Left renal cortex interstitium (tissue), 4 donors: ENCODE results near the gene CASP7. TPM values are rescaled to one million over a fixed set of nuclear protein-coding genes. Genes with fewer than 3 reads are reported as not detected.

ENCODE experiments used
- DNase-seq, 4 donors: peaks; one replicate each; pipeline ENCODE4 v3.0.0-alpha.2; 2013; ENCODE audit warnings: low read depth in 4 of 4, low spot score in 2 of 4, missing footprints in 1 of 4
- polyA plus RNA-seq, 4 donors: library from polyadenylated mRNA; unstranded; fragments of 120-200 nt; gene quantifications; one replicate each; pipeline ENCODE4 v1.2.1, GENCODE V29; 2013; ENCODE audit not compliant: insufficient read length in 4 of 4

The CASP7 gene
- polyA plus RNA-seq, 4 donors = 24.7 to 31.2 (median 28.6) TPM

GRCh38 chr10:113709221-113709838 is 29.6 kb downstream of the CASP7 start:
- no peak for DNase-seq

GRCh38 chr10:113711142-113711541 is 31.4 kb downstream of the CASP7 start:
- DNase-seq = no peak

GRCh38 chr10:113712024-113712423 is 32.3 kb downstream of the CASP7 start:
- DNase-seq = no peak

- DNase-seq = no peak
Measured at GRCh38 chr10:113712755-113713639, 33.3 kb downstream of the CASP7 start.

GRCh38 chr10:113713640-113713982 is 33.9 kb downstream of the CASP7 start:
- DNase-seq = no peak

GRCh38 chr10:113716109-113716910 is 36.6 kb downstream of the CASP7 start:
- DNase-seq = no peak

- DNase-seq = no peak
Measured at GRCh38 chr10:113718969-113719822, 39.5 kb downstream of the CASP7 start.

GRCh38 chr10:113720386-113720785 is 40.7 kb downstream of the CASP7 start:
- DNase-seq = no peak

- DNase-seq = no peak
Measured at GRCh38 chr10:113732160-113732881, 52.6 kb downstream of the CASP7 start.

GRCh38 chr10:113732966-113733365 is 53.3 kb downstream of the CASP7 start:
- DNase-seq = no peak

- DNase-seq = no peak
Measured at GRCh38 chr10:113733635-113734034, 53.9 kb downstream of the CASP7 start.

GRCh38 chr10:113735913-113736312 is 56.2 kb downstream of the CASP7 start:
- no peak for DNase-seq

- DNase-seq = no peak
Measured at GRCh38 chr10:113736576-113736975, 56.9 kb downstream of the CASP7 start.

GRCh38 chr10:113739031-113739430 is 59.3 kb downstream of the CASP7 start:
- no peak for DNase-seq

GRCh38 chr10:113739577-113739976 is 59.9 kb downstream of the CASP7 start:
- DNase-seq = no peak

- DNase-seq = no peak
Measured at GRCh38 chr10:113740850-113741249, 61.1 kb downstream of the CASP7 start.

- no peak for DNase-seq
Measured at GRCh38 chr10:113742466-113742865, 62.8 kb downstream of the CASP7 start.

- no peak for DNase-seq
Measured at GRCh38 chr10:113743594-113743993, 63.9 kb downstream of the CASP7 start.

GRCh38 chr10:113745374-113745773 is 65.7 kb downstream of the CASP7 start:
- DNase-seq = no peak
